ENCODE results near the gene MAN2A1. TPM values are rescaled to one million over a fixed set of nuclear protein-coding genes. Genes with fewer than 3 reads are reported as not detected.

MAN2A1 gene
- total RNA-seq, 1 experiment from 2014 or later: 5.5 TPM

DNA sequence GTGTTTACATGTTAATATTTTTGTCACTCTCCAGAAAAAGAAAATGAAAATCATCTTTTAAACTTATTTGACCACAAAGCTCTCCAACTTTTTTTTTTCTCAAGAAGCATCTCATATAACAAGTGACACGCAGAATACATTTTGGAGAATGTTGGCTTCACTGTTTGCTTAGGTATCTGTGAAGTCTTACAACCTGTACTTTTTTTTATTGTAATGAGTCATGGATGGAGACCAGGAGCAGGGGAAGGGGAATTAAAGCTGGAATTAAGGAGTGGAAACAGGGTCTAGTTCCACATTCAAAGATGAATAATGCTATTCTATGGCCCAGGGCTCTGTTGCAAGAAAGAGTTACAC, 211.9 kb downstream of the MAN2A1 start:
- in situ Hi-C loops (cut with HindIII; ENCODE audit: low pct_unique_long_range_greater_than_20kb, low sequenced_read_pairs): no loop called here
- DNase-seq (ENCODE audit: low read depth): no peak

DNA sequence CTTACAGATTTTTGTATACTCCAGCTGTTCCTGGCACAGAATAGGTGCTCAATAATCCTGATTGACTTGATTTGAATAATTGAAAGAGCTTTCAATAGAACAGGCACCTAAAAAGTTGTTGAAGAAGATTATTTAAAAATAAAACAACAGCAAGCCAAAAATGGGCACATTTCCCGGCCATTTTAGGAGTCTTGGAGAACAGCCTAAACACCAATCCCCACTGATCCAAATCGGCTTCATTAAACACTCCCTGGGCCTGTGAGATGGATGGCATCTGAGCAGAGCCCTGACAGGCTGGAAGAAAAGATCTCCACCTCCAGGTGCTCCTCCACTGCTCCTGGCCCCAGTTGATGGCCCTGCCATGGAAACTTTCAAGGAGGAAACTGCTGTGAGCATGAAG, 213.3 kb downstream of the MAN2A1 start:
- DNase-seq (ENCODE audit: low read depth): no peak

DNA sequence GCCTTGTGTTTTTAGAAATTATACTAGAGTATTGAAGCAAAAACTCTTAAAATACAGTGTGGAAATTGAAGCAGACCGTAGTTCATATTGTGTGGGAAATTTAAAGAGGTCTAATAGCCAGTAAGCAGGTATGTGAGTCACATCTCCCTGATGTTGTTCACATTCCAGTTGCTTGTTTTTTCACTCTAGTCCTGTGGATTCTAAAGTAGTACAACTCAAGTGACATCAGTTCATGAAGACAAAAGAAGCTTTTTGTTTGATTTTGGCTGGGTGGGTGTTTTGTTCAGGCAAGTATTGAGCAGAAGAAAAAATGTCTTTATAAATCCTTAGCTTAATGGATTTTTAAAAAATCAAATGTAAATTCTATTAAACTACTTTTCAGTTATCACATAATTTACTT, 216.2 kb downstream of the MAN2A1 start:
- DNase-seq (ENCODE audit: low read depth): no peak
- in situ Hi-C loops (cut with HindIII; ENCODE audit: low pct_unique_long_range_greater_than_20kb, low sequenced_read_pairs): no loop called here

More for the DNA sequence above, 213.3 kb downstream of the MAN2A1 start:
- in situ Hi-C loops (cut with HindIII; ENCODE audit: low pct_unique_long_range_greater_than_20kb, low sequenced_read_pairs): no loop called here

DNA sequence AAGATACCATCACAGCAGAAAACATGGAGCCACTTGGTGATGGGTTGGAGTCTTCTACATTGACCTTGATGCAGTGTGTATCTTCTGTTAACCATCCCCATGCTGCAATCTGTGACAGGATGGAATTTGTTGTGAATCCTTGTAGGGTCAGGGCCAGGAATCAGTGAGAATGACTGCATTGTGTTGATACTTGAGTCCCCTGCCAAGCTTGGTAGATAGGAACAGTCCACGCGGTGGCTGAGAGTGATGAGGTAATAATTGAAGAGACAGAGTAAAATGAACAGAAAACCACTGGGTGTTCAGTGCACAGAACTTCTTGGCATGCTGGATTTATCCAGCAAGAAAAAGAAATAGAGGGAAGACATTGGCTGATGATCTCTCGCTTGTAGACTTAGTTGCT, 217.5 kb downstream of the MAN2A1 start:
- no peak for DNase-seq (ENCODE audit: low read depth)
- in situ Hi-C loops (cut with HindIII; ENCODE audit: low pct_unique_long_range_greater_than_20kb, low sequenced_read_pairs): no loop called here

DNA sequence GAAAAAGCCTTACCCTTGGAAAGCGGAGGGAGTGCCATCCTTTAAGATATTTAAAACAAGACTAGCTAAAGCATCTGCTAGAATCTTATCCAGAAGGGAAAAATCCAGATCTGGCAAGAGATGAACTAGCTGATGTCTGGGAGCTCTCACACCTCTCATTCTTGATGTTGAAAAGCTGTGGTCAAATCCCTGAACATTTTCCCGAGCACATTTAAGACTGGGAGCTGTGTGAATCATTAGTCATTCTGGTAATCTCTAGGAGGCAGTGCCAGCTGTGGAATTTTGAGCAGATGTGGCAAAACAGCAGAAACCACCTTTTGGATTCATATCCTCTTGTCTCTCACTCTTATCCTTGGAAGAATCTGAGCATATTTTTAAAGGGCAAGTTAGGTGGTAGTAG, 218.0 kb downstream of the MAN2A1 start:
- in situ Hi-C loops (cut with HindIII; ENCODE audit: low pct_unique_long_range_greater_than_20kb, low sequenced_read_pairs): no loop called here
- no peak for DNase-seq (ENCODE audit: low read depth)

DNA sequence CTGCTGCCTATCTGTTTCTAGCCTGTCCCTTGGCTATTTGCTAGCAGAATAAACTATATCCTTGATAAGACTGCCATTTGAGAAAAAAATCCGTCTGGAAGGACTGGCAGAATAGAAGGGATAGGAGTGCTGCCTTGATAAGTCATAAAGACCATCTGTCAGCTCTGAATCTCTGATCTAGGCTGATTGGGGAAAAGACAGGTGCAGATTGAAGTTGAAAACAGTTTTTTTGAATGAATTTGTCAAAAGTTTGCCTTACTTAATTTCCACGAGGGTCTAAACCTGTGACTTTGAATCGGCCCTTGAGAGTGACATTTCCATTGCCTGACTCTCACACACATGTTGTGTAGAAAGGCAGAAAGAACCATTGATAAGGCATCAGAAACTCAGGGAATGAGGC, 218.6 kb downstream of the MAN2A1 start:
- in situ Hi-C loops (cut with HindIII; ENCODE audit: low pct_unique_long_range_greater_than_20kb, low sequenced_read_pairs): no loop called here
- no peak for DNase-seq (ENCODE audit: low read depth)

DNA sequence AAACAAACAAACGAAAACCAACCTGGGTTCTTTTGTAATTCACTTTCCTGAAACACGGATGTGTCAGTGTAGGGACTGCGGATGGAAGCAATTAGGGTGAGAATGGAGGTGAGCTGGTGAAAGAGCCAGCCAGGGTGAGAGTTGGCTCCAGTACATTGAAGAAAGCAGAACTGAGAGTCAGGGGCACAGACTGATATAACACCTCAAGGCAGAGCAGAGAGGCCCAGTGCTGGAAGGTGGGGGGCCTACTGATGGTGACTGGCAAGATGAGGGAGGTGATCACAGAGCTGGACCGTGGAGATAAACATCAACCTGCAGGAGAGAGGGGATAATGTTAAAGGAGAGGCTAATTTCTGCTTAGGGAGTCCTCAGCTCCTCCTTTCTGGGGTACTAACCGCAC, 221.1 kb downstream of the MAN2A1 start:
- no peak for DNase-seq (ENCODE audit: low read depth)
- in situ Hi-C loops (cut with HindIII; ENCODE audit: low pct_unique_long_range_greater_than_20kb, low sequenced_read_pairs): no loop called here

DNA sequence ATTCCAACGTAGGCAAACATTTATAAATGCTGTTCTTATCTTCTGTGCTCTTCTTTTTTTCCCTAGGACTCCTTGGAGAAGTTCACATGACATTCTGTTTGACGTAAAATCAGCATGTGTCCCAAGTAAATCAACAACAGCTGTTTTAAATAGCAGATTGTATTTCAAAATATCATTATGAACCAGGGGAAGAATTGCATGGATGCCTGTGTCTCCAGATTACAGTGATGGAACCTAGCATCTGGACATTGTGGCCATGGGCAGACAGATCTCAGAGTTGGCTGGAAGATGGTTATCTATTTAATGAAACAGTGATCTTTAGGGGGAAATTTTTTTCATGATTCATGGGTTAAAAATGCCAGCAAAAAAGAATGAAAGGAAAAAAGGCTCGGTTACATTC, 222.0 kb downstream of the MAN2A1 start:
- in situ Hi-C loops (cut with HindIII; ENCODE audit: low pct_unique_long_range_greater_than_20kb, low sequenced_read_pairs): no loop called here
- DNase-seq (ENCODE audit: low read depth): no peak

DNA sequence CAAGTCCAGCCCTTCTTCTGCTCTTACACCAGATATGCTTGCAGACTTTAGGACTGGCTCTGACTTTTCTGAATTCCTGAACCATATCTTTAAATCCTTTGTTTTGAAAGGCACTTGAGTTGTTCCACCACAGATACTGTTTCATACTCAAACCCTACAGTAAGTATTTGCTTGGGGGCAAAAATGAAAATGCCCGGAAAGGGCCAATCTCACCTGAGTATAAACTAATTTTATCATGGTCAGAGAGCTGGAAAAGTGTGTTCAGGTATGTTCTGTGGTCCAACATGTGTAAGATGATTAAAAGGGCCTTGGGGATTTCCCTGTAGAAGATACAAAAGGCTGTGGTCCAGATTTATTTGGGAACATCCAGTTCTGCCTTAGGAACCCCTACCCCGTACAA, 225.2 kb downstream of the MAN2A1 start:
- in situ Hi-C loops (cut with HindIII; ENCODE audit: low pct_unique_long_range_greater_than_20kb, low sequenced_read_pairs): no loop called here
- no peak for DNase-seq (ENCODE audit: low read depth)

DNA sequence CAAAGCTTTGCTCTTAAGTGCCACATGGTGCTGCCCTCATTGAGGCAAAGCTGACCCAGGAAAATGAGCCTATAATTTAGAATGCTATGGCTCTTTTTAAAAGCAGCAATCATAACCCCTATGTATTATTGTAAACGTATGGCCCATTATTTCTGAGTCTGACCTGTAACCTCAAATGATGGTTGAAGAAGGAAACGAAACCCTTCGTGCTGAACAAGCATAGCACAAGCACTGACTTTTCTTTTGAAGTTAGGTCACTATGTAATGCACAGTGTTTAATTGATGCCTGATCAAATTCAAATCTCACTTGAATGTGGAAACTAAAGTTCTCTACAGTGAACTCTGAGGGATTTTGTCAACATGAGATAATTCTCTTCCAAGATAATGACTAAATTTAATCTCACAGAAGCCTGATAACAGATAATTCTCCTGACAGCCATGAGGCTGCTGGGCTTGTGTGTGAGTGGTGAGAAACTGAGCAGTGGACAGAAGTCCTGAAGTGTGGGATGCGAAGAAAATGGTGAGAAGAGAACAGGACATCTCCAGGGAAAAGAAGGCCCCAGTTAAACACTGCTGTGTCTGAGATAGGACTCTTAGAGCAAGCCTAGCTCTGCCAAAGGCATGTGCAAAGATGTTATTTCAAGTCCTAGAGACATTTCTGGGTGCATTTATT, 226.9 kb downstream of the MAN2A1 start:
- DNase-seq (ENCODE audit: low read depth): no peak
- in situ Hi-C loops (cut with HindIII; ENCODE audit: low pct_unique_long_range_greater_than_20kb, low sequenced_read_pairs): no loop called here
